SU-DHL-6 (cell line): ENCODE data around the gene VSIG10L.

Experiments
- H2AFZ ChIP-seq: fragments of 200-600 bp; sonication (generic); 2 replicates; pipeline ENCODE4 v1.6.1; 2014; ENCODE audit warnings: low read depth, mild to moderate bottlenecking, moderate library complexity, mixed read lengths, antibody characterized with exemption, low read length; ENCODE audit not compliant: severe bottlenecking
- H3F3A ChIP-seq: fragments of 200-600 bp; shearing (Covaris generic); 2 replicates; pipeline ENCODE4 v1.6.0; 2016; ENCODE audit warnings: antibody characterized with exemption, mild to moderate bottlenecking; ENCODE audit not compliant: insufficient read depth
- H3K27ac ChIP-seq: fragments of 200-600 bp; sonication (generic); 2 replicates; pipeline ENCODE4 v1.5.1; 2016; ENCODE audit warnings: low read depth, mild to moderate bottlenecking, low read length, moderate library complexity, mixed read lengths
- H3K27me3 ChIP-seq: fragments of 200-600 bp; sonication (generic), shearing (Covaris generic); 2 replicates; pipeline ENCODE4 v1.6.0; 2014; ENCODE audit warnings: mild to moderate bottlenecking, low read length
- H3K36me3 ChIP-seq: fragments of 200-600 bp; sonication (generic); 2 replicates; pipeline ENCODE4 v1.6.1; 2014; ENCODE audit warnings: mild to moderate bottlenecking, low read length, mixed read lengths
- H3K4me2 ChIP-seq: fragments of 300-600, 200-600 bp; shearing (Covaris generic), sonication (generic); 2 replicates; pipeline ENCODE4 v1.6.0; 2014; ENCODE audit warnings: low read length, low read depth, mild to moderate bottlenecking; ENCODE audit not compliant: poor library complexity, severe bottlenecking
- H3K4me3 ChIP-seq: fragments of 200-600 bp; sonication (generic); 2 replicates; pipeline ENCODE4 v1.5.1; 2014; ENCODE audit warnings: antibody characterized with exemption, low read length, mild to moderate bottlenecking, mixed read lengths; ENCODE audit not compliant: insufficient read depth, poor library complexity, severe bottlenecking
- H3K79me2 ChIP-seq: fragments of 200-600 bp; sonication (generic); 2 replicates; pipeline ENCODE4 v1.6.1; 2014; ENCODE audit warnings: mild to moderate bottlenecking, low read length, moderate library complexity; ENCODE audit not compliant: insufficient read depth
- H3K9ac ChIP-seq: fragments of 200-600 bp; sonication (generic); 2 replicates; pipeline ENCODE4 v1.7.0; 2014; ENCODE audit warnings: mild to moderate bottlenecking, low read length
- H3K9me2 ChIP-seq: fragments of 200-600 bp; sonication (generic); replicated peaks from 2 replicates; pipeline ENCODE4 v1.6.1; 2014; ENCODE audit warnings: low read length; ENCODE audit not compliant: insufficient read depth
- H3K9me3 ChIP-seq: fragments of 200-600 bp; sonication (generic); 2 replicates; pipeline ENCODE4 v1.6.1; 2014; ENCODE audit warnings: low read length, mixed read lengths; ENCODE audit not compliant: insufficient read depth
- H4K20me1 ChIP-seq: fragments of 200-600 bp; sonication (generic); 2 replicates; pipeline ENCODE4 v1.6.1; 2014; ENCODE audit warnings: low read depth, mild to moderate bottlenecking, antibody characterized with exemption, low read length, moderate library complexity, mixed read lengths
- EZH2phosphoT487 ChIP-seq: fragments of 200-600 bp; sonication (generic), shearing (Covaris generic); conservative IDR thresholded peaks from 2 replicates; pipeline ENCODE4 v1.6.1; 2018; ENCODE audit warnings: mild to moderate bottlenecking, antibody characterized with exemption, low read length, moderate library complexity, mixed read lengths
- TF ChIP-seq, protein P1 (sequence below): fragments of 200-600 bp; sonication (generic); IDR thresholded peaks from one replicate; pipeline ENCODE4 v1.5.1; 2017; ENCODE audit warnings: antibody characterized with exemption, mild to moderate bottlenecking, low read length, moderate library complexity; ENCODE audit not compliant: insufficient read depth, poor library complexity, severe bottlenecking

Gene VSIG10L

DNA sequence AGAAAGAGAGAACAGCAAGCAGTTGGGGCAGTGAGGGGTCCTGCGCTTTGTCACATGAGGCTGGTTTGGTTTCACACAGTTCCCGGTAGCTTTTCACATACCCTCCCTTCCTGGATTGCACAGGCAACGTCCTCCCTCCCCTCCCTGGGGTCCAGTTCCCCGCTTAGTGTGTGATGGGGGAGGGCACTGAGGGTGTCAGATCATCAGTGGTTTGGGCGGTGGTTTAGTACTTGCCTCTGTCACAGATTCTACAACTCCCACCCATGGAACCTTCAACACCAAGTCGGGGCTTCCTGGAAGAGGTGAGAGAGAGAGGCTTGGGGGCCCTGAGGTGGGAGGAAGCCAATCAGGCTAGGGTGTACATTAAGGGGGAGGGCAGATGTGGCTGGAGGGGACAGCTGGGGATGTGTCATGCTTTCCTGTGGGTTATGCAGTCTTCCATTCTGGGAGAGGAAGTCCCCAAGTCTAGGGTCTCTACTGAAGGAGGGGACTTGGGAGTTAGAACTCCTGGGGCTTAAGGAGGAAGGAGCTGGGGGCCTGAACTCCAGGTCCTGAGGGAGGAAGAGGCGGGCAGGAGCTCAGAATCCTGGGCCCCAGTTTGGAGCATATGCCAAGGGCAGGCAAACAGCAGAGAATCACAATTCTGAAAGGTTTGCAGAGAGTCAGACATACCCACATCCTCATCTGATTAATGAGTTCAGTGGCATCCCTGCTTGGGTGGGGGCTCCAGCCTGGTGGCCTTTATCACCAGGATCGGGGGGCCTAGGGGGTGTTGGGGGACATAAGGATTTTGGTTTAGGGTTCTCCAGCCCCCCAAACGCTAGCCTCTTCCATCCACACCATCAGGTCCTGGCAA lies 30.9 kb upstream of the VSIG10L start, which contains the start of gene NKG7:
NKG7 (minus strand) TSS at position 6 of the 856 bp plus-strand sequence. CDS start 119 bp downstream, outside the sequence.
- Histone ChIP-seq H3F3A (no peaks in the 10 kb centered on the region), H3K36me3 (no peaks in the 10 kb centered on the region), H4K20me1 (no peaks in the 10 kb centered on the region), H3K4me2 (no peak within 1 kb of the TSS), H3K9me3 (no peaks in the 10 kb centered on the region), H3K27me3 (no peaks in the 10 kb centered on the region), H2AFZ (no peak within 1 kb of the TSS), H3K9ac (no peak within 1 kb of the TSS), H3K27ac (no peak within 1 kb of the TSS), H3K9me2 (no peaks in the 10 kb centered on the region), H3K4me3 (no peak within 1 kb of the TSS), H3K79me2 (no peaks in the 10 kb centered on the region)
- no peak for TF ChIP-seq EZH2phosphoT487
- TF ChIP-seq, protein P1, sequence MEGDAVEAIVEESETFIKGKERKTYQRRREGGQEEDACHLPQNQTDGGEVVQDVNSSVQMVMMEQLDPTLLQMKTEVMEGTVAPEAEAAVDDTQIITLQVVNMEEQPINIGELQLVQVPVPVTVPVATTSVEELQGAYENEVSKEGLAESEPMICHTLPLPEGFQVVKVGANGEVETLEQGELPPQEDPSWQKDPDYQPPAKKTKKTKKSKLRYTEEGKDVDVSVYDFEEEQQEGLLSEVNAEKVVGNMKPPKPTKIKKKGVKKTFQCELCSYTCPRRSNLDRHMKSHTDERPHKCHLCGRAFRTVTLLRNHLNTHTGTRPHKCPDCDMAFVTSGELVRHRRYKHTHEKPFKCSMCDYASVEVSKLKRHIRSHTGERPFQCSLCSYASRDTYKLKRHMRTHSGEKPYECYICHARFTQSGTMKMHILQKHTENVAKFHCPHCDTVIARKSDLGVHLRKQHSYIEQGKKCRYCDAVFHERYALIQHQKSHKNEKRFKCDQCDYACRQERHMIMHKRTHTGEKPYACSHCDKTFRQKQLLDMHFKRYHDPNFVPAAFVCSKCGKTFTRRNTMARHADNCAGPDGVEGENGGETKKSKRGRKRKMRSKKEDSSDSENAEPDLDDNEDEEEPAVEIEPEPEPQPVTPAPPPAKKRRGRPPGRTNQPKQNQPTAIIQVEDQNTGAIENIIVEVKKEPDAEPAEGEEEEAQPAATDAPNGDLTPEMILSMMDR = no peak

DNA sequence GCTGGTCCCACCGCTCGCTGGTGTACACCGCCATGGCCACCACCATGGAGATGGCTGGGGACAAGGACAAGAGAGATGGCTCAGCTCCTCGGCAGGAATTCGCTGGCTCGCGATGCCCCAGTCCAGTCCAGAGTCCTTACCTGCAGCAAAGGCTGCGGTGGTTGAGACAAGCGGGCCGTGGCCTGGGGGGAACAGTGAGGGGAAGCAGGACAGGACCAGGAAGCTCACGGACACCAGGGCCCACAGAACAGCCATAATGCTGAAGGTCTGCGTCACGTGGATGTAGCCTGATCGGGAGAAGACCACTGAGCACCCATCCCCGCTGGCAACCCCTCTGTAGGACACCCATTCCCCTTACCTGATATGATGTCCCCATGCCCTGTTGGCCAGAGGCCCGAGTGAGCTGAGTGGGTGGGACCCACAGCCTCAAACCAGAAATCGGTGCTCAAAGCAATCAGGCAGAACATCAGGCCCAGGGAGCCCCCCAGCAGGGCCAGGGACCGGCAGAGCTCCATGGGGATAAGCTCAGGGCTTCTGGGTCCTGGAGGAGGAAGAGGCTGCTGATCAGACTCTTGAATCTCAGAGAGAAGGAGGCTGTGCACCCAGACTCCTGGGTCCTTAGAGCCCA lies 30.2 kb upstream of the VSIG10L start:
- Histone ChIP-seq H3K36me3 (no peaks in the 10 kb centered on the region), H3F3A (no peaks in the 10 kb centered on the region), H3K79me2 (no peaks in the 10 kb centered on the region), H3K9me3 (no peaks in the 10 kb centered on the region), H3K4me3 (no peak overlapping the region), H3K9me2 (no peaks in the 10 kb centered on the region), H3K27me3 (no peaks in the 10 kb centered on the region), H4K20me1 (no peaks in the 10 kb centered on the region), H3K27ac (no peak overlapping the region), H2AFZ (no peak overlapping the region), H3K9ac (no peak overlapping the region), H3K4me2 (no peak overlapping the region)
- no peak for TF ChIP-seq EZH2phosphoT487
- TF ChIP-seq, protein P1 = no peak

DNA sequence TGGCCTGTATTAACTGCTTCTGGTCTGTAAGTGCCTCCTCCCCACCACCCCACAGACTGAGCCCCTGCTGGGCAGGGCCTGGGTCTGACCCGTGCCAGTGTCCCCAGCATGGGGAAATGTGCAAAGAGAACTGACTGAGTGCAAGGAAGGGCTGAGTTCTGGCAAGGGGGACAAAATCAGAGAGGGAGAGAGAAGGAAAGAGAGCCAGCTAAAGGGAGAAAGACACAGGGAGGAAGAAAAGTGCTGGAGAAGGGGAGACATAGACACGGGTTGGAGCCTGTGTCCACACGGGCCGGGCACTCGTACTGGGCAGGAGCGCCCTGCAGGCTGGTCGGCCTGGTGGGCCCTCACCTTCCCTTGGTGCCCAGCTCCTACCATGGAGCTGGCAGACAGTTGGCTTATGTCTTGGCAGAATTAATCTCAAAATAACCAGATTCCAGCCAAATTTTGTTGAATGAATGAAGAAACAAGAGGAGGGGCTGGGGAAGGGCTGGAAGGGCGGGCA lies 29.3 kb upstream of the VSIG10L start:
- H3K9me3 ChIP-seq = no peaks in the 10 kb centered on the region
- no peaks in the 10 kb centered on the region for H3K9me2 ChIP-seq
- no peaks in the 10 kb centered on the region for H4K20me1 ChIP-seq
- H3K4me3 ChIP-seq = no peak overlapping the region
- no peak overlapping the region for H2AFZ ChIP-seq
- no peaks in the 10 kb centered on the region for H3K36me3 ChIP-seq
- no peak overlapping the region for H3K9ac ChIP-seq
- no peaks in the 10 kb centered on the region for H3K27me3 ChIP-seq
- no peak overlapping the region for H3K4me2 ChIP-seq
- no peak overlapping the region for H3K27ac ChIP-seq
- no peaks in the 10 kb centered on the region for H3F3A ChIP-seq
- no peaks in the 10 kb centered on the region for H3K79me2 ChIP-seq
- no peak for TF ChIP-seq EZH2phosphoT487
- TF ChIP-seq, protein P1 = no peak
